ENCODE data around the gene AMER3.

DNA sequence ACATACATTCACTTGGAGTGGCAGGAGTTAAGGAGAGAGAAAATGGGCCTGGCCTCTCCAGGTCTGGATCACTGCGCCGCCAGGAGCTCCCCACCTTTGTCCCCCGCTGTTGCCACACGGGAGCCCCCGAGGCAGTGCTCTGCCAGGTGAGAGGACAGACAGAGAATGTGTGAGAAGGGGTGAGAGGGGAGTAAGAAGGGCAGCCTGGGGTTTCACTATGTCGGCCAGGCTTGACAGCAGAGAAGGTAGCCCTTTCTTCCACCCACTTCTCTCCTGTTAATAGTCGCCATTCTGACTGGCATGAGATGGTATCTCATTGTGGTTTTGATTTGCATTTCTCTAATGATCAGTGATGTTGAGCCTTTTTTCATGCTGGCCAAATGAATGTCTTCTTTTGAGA lies 55.1 kb downstream of the AMER3 start:
- TF ChIP-seq EZH2 (IDR thresholded peaks at IDR 0.05; ENCODE audit: borderline replicate concordance, insufficient read depth, low read length, poor library complexity, severe bottlenecking), result no peak
- TF ChIP-seq EP300 (conservative IDR thresholded peaks at IDR 0.05; ENCODE audit: poor library complexity, severe bottlenecking), result no peak
- no peak for TF ChIP-seq SMC3 (conservative IDR thresholded peaks at IDR 0.05; ENCODE audit: poor library complexity)
- TF ChIP-seq, protein P1, sequence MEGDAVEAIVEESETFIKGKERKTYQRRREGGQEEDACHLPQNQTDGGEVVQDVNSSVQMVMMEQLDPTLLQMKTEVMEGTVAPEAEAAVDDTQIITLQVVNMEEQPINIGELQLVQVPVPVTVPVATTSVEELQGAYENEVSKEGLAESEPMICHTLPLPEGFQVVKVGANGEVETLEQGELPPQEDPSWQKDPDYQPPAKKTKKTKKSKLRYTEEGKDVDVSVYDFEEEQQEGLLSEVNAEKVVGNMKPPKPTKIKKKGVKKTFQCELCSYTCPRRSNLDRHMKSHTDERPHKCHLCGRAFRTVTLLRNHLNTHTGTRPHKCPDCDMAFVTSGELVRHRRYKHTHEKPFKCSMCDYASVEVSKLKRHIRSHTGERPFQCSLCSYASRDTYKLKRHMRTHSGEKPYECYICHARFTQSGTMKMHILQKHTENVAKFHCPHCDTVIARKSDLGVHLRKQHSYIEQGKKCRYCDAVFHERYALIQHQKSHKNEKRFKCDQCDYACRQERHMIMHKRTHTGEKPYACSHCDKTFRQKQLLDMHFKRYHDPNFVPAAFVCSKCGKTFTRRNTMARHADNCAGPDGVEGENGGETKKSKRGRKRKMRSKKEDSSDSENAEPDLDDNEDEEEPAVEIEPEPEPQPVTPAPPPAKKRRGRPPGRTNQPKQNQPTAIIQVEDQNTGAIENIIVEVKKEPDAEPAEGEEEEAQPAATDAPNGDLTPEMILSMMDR (IDR thresholded peaks at IDR 0.05; ENCODE audit: poor library complexity, severe bottlenecking), result no peak
- TF ChIP-seq, protein P2, sequence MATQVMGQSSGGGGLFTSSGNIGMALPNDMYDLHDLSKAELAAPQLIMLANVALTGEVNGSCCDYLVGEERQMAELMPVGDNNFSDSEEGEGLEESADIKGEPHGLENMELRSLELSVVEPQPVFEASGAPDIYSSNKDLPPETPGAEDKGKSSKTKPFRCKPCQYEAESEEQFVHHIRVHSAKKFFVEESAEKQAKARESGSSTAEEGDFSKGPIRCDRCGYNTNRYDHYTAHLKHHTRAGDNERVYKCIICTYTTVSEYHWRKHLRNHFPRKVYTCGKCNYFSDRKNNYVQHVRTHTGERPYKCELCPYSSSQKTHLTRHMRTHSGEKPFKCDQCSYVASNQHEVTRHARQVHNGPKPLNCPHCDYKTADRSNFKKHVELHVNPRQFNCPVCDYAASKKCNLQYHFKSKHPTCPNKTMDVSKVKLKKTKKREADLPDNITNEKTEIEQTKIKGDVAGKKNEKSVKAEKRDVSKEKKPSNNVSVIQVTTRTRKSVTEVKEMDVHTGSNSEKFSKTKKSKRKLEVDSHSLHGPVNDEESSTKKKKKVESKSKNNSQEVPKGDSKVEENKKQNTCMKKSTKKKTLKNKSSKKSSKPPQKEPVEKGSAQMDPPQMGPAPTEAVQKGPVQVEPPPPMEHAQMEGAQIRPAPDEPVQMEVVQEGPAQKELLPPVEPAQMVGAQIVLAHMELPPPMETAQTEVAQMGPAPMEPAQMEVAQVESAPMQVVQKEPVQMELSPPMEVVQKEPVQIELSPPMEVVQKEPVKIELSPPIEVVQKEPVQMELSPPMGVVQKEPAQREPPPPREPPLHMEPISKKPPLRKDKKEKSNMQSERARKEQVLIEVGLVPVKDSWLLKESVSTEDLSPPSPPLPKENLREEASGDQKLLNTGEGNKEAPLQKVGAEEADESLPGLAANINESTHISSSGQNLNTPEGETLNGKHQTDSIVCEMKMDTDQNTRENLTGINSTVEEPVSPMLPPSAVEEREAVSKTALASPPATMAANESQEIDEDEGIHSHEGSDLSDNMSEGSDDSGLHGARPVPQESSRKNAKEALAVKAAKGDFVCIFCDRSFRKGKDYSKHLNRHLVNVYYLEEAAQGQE (IDR thresholded peaks at IDR 0.05; ENCODE audit: borderline replicate concordance), result no peak
- no peak for TF ChIP-seq POLR2AphosphoS5 (IDR thresholded peaks at IDR 0.05)
- TF ChIP-seq TAF1 (IDR thresholded peaks at IDR 0.05; ENCODE audit: low read depth), result no peak
- TF ChIP-seq RAD21 (conservative IDR thresholded peaks at IDR 0.05), result no peak
- TF ChIP-seq MXI1 (conservative IDR thresholded peaks at IDR 0.05; ENCODE audit: poor library complexity, severe bottlenecking), result no peak

Measured in neural cell (in vitro differentiated cells).